GM13976 (cell line): ENCODE measurements around the gene UPK3A.

ENCODE experiments used
- DNase-seq: peaks from one replicate; pipeline ENCODE4 v3.0.0; 2012; ENCODE audit warnings: low spot score
- CTCF ChIP-seq: IDR thresholded peaks from 2 replicates; pipeline ENCODE4 v1.5.1; 2012; ENCODE audit warnings: borderline replicate concordance, mild to moderate bottlenecking; ENCODE audit not compliant: insufficient read depth; ENCODE audit errors: extremely low read depth, missing control alignments, control extremely low read depth
- in situ Hi-C: fragments of 300-500 bp; cut with MboI; formaldehyde crosslinking; loops from one replicate; pipeline ENCODE4 v1.12.0; 2022; ENCODE audit warnings: low sequenced_read_pairs, mixed read lengths, inconsistent platforms; ENCODE audit not compliant: unreplicated experiment

Gene UPK3A

DNA sequence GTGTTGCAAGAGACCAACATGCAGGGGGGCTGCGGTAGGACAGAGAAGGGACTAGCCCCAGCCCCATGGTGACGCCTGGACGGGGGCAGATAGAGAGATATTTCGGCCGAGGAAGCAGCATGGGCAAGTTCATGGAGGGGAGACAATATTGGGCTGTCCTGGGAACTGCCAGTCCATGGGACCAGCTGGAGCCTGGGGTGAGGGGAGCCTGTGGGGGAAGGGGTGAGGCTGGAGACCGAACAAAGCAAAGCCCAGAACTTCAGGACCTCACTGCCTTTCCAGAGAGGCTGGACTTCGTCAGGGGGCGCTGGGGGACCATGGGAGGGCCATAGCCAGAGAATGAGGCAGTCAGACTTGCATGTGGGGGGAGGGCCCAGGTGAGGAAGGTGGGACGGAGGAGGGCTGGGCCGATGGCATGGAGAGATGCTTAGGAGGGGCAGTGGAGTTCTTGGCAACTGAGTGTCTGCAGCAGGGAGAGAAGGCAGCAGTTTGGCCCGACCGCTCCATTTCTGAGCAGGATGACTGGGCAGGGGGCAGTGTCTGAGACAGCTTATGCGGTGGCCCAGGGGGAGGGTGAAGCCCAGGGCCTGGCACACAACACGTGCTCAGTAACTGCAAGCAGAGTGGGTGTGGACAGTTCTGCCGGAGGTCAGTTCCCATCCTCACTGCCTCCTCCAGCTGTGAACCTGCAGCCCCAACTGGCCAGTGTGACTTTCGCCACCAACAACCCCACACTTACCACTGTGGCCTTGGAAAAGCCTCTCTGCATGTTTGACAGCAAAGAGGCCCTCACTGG is 712 bp downstream of the UPK3A start:
- DNase-seq: no peak
- in situ Hi-C loops: no loop called here
- no peak for TF ChIP-seq CTCF

- no peak for TF ChIP-seq CTCF
- in situ Hi-C loops: no loop called here
- DNase-seq: no peak
Observed at GRCh38 chr22:45286854-45287551, 2.3 kb downstream of the UPK3A start.

GRCh38 chr22:45290410-45290936 is 5.7 kb downstream of the UPK3A start:
- TF ChIP-seq CTCF: no peak
- DNase-seq: no peak
- in situ Hi-C loops: no loop called here

DNA sequence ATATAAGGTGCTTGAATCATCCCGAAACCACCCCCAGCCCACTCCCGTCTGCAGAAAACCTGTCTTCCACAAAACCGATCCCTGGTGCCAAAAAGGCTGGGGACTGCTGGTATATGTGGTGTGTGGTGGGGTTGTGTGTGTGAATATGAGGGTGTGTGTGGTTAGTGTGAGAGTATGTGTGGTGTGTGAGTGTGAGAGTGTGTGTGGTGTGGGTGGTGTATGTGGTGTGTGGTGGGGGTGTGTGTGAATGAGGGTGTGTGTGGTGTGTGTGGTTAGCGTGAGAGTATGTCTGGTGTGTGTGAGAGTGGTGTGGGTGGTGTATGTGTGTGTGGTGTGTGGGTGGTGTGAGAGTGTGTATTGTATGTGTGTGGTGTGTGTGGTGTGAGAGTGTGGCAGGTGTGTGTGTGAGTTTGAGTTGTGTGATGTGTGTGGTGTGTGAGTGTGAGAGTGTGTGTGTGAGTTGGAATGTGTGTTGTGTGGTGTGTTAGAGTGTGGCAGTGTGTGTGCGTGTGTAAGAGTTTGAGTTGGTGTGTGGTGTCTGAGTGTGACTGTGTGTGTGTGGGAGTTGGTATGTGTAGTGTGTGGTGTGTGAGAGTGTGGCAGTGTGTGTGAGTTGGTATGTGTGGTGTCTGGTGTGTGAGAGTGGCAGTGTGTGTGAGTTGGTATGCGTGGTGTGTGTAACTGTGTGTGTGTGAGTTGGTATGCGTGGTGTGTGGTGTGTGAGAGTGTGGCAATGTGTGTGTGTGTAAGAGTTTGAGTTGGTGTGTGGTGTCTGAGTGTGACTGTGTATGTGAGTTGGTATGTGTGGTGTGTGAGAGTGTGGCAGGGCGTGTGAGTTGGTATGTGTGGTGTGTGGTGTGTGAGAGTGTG is 6.5 kb downstream of the UPK3A start:
- DNase-seq: no peak
- TF ChIP-seq CTCF: no peak
- in situ Hi-C loops: no loop called here

- no peak for DNase-seq
- no peak for TF ChIP-seq CTCF
- in situ Hi-C loops: no loop called here
Observed at GRCh38 chr22:45291931-45292290, 7.2 kb downstream of the UPK3A start.
